CD14-positive monocyte (primary cell): ENCODE results near the gene MRPS27. TPM values are rescaled to one million over a fixed set of nuclear protein-coding genes. Genes with fewer than 3 reads are reported as not detected.

Source experiments
- DNase-seq, 3 donors: peaks; one replicate each; pipeline ENCODE4 v3.0.0-alpha.2; 2011 to 2022
- H2AFZ ChIP-seq: 2 replicates; pipeline ENCODE4 v1.6.0; 2012; ENCODE audit warnings: mild to moderate bottlenecking, low read depth, low read length, inconsistent platforms; ENCODE audit not compliant: insufficient read depth, poor library complexity, severe bottlenecking
- H3K27ac ChIP-seq, 2 donors: 1 replicate in 1 of 2; 2 replicates in 1 of 2; pipeline ENCODE4 v1.5.1; 2012 to 2013; ENCODE audit warnings: low read length in 2 of 2, control low read depth in 1 of 2, inconsistent platforms in 1 of 2, low read depth in 1 of 2, mild to moderate bottlenecking in 1 of 2
- H3K27me3 ChIP-seq, 2 donors: one replicate each; pipeline versions ENCODE4 v1.6.0 to v1.6.1; 2011 to 2013; ENCODE audit warnings: low read length in 2 of 2; ENCODE audit not compliant: control insufficient read depth in 2 of 2, insufficient read depth in 2 of 2
- H3K36me3 ChIP-seq, 2 donors: replicated peaks in 1 of 2; 1 replicate in 1 of 2; 2 replicates in 1 of 2; pipeline versions ENCODE4 v1.5.1 to v1.6.1; 2012 to 2013; ENCODE audit warnings: low read length in 2 of 2, control low read depth in 1 of 2, inconsistent platforms in 1 of 2, mild to moderate bottlenecking in 1 of 2; ENCODE audit not compliant: insufficient read depth in 2 of 2, control insufficient read depth in 1 of 2
- H3K4me1 ChIP-seq, 2 donors: 1 replicate in 1 of 2; 2 replicates in 1 of 2; pipeline versions ENCODE4 v1.5.1 to v1.6.1; 2012 to 2013; ENCODE audit warnings: low read length in 2 of 2, control low read depth in 1 of 2, inconsistent platforms in 1 of 2, mild to moderate bottlenecking in 1 of 2, moderate library complexity in 1 of 2; ENCODE audit not compliant: insufficient read depth in 2 of 2, control insufficient read depth in 1 of 2
- H3K4me2 ChIP-seq: replicated peaks from 2 replicates; pipeline ENCODE3; 2012; ENCODE audit warnings: low read length, moderate library complexity, mild to moderate bottlenecking; ENCODE audit not compliant: poor library complexity, severe bottlenecking; ENCODE audit errors: extremely low read depth
- H3K4me3 ChIP-seq, 3 experiments: fragments of 200-600 bp in 1 of 3; sonication (generic) in 1 of 3; replicated peaks in 1 of 3; 1 replicate in 2 of 3; 2 replicates in 1 of 3; pipeline ENCODE4 v1.5.1; 2011 to 2013; ENCODE audit warnings: low read length in 3 of 3, mild to moderate bottlenecking in 3 of 3, control low read depth in 2 of 3, low read depth in 2 of 3, inconsistent platforms in 1 of 3, moderate library complexity in 1 of 3
- H3K79me2 ChIP-seq: 2 replicates; pipeline ENCODE4 v1.6.0; 2012; ENCODE audit warnings: mild to moderate bottlenecking, control low read depth, inconsistent platforms, low read length, moderate library complexity; ENCODE audit not compliant: insufficient read depth
- H3K9ac ChIP-seq: 2 replicates; pipeline ENCODE4 v1.6.0; 2017; ENCODE audit warnings: low read length, mild to moderate bottlenecking; ENCODE audit not compliant: insufficient read depth, poor library complexity, severe bottlenecking
- H3K9me3 ChIP-seq, 2 donors: replicated peaks in 1 of 2; 1 replicate in 1 of 2; 2 replicates in 1 of 2; pipeline versions ENCODE4 v1.5.1 to v1.6.1; 2012 to 2013; ENCODE audit warnings: low read length in 2 of 2, control low read depth in 1 of 2; ENCODE audit not compliant: control insufficient read depth in 1 of 2, insufficient read depth in 1 of 2
- H4K20me1 ChIP-seq: 2 replicates; pipeline ENCODE4 v1.6.0; 2012; ENCODE audit warnings: mild to moderate bottlenecking, low read length, control low read depth, moderate library complexity; ENCODE audit not compliant: insufficient read depth
- H3K27ac Mint-ChIP-seq, 7 donors: one replicate each; pipeline ENCODE4 v1.8.0; 2020; ENCODE audit warnings: mild to moderate bottlenecking in 7 of 7, mixed read lengths in 7 of 7, moderate library complexity in 6 of 7, inconsistent platforms in 2 of 7
- H3K27me3 Mint-ChIP-seq, 3 donors: one replicate each; pipeline ENCODE4 v1.8.0; 2021 to 2022; ENCODE audit warnings: low read depth in 3 of 3, mild to moderate bottlenecking in 3 of 3, mixed read lengths in 3 of 3, moderate library complexity in 3 of 3, inconsistent platforms in 1 of 3
- H3K36me3 Mint-ChIP-seq, 2 donors: one replicate each; pipeline ENCODE4 v1.8.0; 2020; ENCODE audit warnings: mixed read lengths in 2 of 2, inconsistent platforms in 1 of 2, mild to moderate bottlenecking in 1 of 2
- H3K4me1 Mint-ChIP-seq: one replicate; pipeline ENCODE4 v1.8.0; 2020; ENCODE audit warnings: mild to moderate bottlenecking, mixed read lengths
- H3K4me3 Mint-ChIP-seq, 2 donors: one replicate each; pipeline ENCODE4 v1.8.0; 2020; ENCODE audit warnings: mild to moderate bottlenecking in 2 of 2, mixed read lengths in 2 of 2, moderate library complexity in 1 of 2
- H3K9me3 Mint-ChIP-seq, 7 donors: one replicate each; pipeline ENCODE4 v1.8.0; 2020 to 2022; ENCODE audit warnings: mixed read lengths in 7 of 7, mild to moderate bottlenecking in 6 of 7, moderate library complexity in 6 of 7, inconsistent platforms in 2 of 7
- CTCF ChIP-seq: fragments of 200-600 bp; IDR thresholded peaks from one replicate; pipeline ENCODE4 v1.8.0; 2022; ENCODE audit warnings: antibody characterized with exemption, mild to moderate bottlenecking
- WGBS: methylation state at CpG from one replicate; pipeline ENCODE4 v1.1.5; 2013; ENCODE audit warnings: missing lambda C conversion rate; ENCODE audit not compliant: insufficient coverage; 5-methylcytosine and 5-hydroxymethylcytosine counted together
- intact Hi-C, 2 donors: fragments of 100-400 bp; cut with micrococcal nuclease; formaldehyde crosslinking; loops; one replicate each; pipeline versions ENCODE4 v1.15.0 to v1.15.1; 2023
- polyA plus RNA-seq, 3 donors: library from polyadenylated mRNA; depleted of rRNA in 1 of 3; unstranded in 2 of 3; stranded (reverse) in 1 of 3; fragments of 300-500 nt in 2 of 3; fragments of >200 nt in 1 of 3; fragmentation: Illumina TruSeq in 2 of 3; gene quantifications; 1 replicate in 2 of 3; 2 replicates in 1 of 3; pipeline ENCODE4 v1.2.3, GENCODE V29; 2012 to 2021

MRPS27 gene
- polyA plus RNA-seq, 3 donors, result 13.3 to 19.2 (median 15.3) TPM

GRCh38 chr5:72184408-72184807, 135.6 kb downstream of the MRPS27 start:
- H3K4me2 ChIP-seq, result no peak overlapping the region
- no peak overlapping the region for H3K27ac Mint-ChIP-seq
- no peaks in the 10 kb centered on the region for H3K27me3 ChIP-seq
- no CpG with 5 or more reads among the region's 3 CpGs for WGBS
- DNase-seq, result no peak
- intact Hi-C loops, result no loop called here
- H3K9me3 ChIP-seq, result no peaks in the 10 kb centered on the region
- H4K20me1 ChIP-seq, result no peaks in the 10 kb centered on the region
- H3K4me3 ChIP-seq, result no peak overlapping the region
- no peaks in the 10 kb centered on the region for H3K4me1 Mint-ChIP-seq
- H3K27me3 Mint-ChIP-seq, result peaks cover 10 to 14% (median 12%) of the 10 kb centered on the region in 3 donors
- H3K36me3 Mint-ChIP-seq, result no peaks in the 10 kb centered on the region
- TF ChIP-seq CTCF, result no peak
- no peak overlapping the region for H3K9ac ChIP-seq
- no peak overlapping the region for H2AFZ ChIP-seq
- no peaks in the 10 kb centered on the region for H3K79me2 ChIP-seq
- no peaks in the 10 kb centered on the region for H3K4me1 ChIP-seq
- peaks cover 0 to 2% (median 0%) of the 10 kb centered on the region in 7 donors for H3K9me3 Mint-ChIP-seq
- no peak overlapping the region for H3K4me3 Mint-ChIP-seq
- H3K27ac ChIP-seq, result no peak overlapping the region
- no peaks in the 10 kb centered on the region for H3K36me3 ChIP-seq

- Histone ChIP-seq H3K4me1 (no peaks in the 10 kb centered on the region), H3K27ac (no peak overlapping the region), H3K9ac (no peak overlapping the region), H3K4me3 (no peak overlapping the region), H3K36me3 (no peaks in the 10 kb centered on the region), H2AFZ (no peak overlapping the region), H4K20me1 (no peaks in the 10 kb centered on the region), H3K27me3 (no peaks in the 10 kb centered on the region), H3K79me2 (no peaks in the 10 kb centered on the region), H3K9me3 (no peaks in the 10 kb centered on the region), H3K4me2 (no peak overlapping the region)
- peaks cover 0 to 2% (median 0%) of the 10 kb centered on the region in 7 donors for H3K9me3 Mint-ChIP-seq
- H3K4me1 Mint-ChIP-seq, result no peaks in the 10 kb centered on the region
- TF ChIP-seq CTCF, result no peak
- peaks cover 12 to 20% (median 16%) of the 10 kb centered on the region in 3 donors for H3K27me3 Mint-ChIP-seq
- no peaks in the 10 kb centered on the region for H3K36me3 Mint-ChIP-seq
- H3K27ac Mint-ChIP-seq, result no peak overlapping the region
- 97% methylated on average over 4 of the region's 7 CpGs for WGBS
- H3K4me3 Mint-ChIP-seq, result no peak overlapping the region
- intact Hi-C loops, result no loop called here
- DNase-seq, result no peak
Measured at GRCh38 chr5:72183101-72183520, 136.9 kb downstream of the MRPS27 start.
